ENCODE results near the gene ST3GAL6.
"Not testable (repeated sequence)": the region's sequence is repeated elsewhere in the genome, so short reads cannot be mapped to it uniquely, and the experiment has no call there.

ST3GAL6 gene

GRCh38 chr3:98799479-98799878, 36.3 kb downstream of the ST3GAL6 start:
- no peak for DNase-seq

DNA sequence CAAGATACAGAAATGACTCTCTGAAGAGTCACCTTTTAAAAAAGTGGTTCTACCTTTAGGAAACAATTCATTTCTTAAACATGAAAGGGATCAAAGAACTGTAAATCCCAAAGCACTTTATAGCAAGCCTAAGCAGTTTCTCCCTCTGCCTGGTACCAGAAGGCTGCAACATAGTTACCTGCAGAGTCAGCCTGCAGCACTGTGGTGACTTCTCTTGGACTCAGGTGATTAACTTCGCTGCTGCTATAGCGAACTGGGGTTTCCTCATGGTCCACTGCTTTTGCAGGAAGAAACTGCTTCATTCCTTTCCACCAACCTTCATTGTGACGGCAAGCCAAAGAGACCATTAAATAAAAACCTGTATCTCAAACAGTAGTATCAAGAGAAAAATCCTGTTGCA, 37.3 kb downstream of the ST3GAL6 start:
- DNase-seq, result no peak

GRCh38 chr3:98801043-98801747, 38.1 kb downstream of the ST3GAL6 start:
- no peak for DNase-seq

- no peak for DNase-seq
Observed at GRCh38 chr3:98805571-98805970, 42.4 kb downstream of the ST3GAL6 start.

- no peak for DNase-seq
Observed at GRCh38 chr3:98806521-98806920, 43.4 kb downstream of the ST3GAL6 start.

- no peak for DNase-seq
Observed at GRCh38 chr3:98807011-98807410, 43.9 kb downstream of the ST3GAL6 start.

GRCh38 chr3:98807561-98807960, 44.4 kb downstream of the ST3GAL6 start:
- no peak for DNase-seq

- no peak for DNase-seq
Observed at GRCh38 chr3:98808071-98808470, 44.9 kb downstream of the ST3GAL6 start.

- DNase-seq, result no peak
Observed at GRCh38 chr3:98809557-98809956, 46.4 kb downstream of the ST3GAL6 start.

GRCh38 chr3:98811048-98811447, 47.9 kb downstream of the ST3GAL6 start:
- DNase-seq, result no peak

DNA sequence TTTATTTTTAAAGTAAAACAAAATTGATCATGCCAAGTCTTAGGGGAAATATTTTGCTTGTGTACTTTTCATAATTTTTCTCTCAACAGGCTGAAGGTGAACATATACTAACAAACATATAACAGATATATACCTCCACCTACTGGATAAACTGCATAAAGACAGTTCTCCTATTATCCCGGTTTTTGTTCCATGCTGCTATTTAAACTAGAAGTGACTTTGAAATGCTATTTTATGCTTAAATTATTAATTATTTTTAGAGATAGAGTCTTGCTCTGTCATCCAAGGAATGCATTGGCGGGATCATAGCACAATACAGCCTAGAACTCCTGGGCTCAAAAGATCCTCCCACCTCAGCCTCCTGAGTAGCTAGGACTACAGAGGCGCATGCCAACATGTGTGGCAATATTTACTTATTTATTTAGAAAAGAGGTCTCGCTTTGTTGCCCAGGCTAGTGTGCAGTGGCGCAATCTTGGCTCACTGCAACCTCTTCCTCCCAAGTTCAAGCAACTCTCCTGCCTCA, 49.8 kb downstream of the ST3GAL6 start:
- DNase-seq, result no peak

DNA sequence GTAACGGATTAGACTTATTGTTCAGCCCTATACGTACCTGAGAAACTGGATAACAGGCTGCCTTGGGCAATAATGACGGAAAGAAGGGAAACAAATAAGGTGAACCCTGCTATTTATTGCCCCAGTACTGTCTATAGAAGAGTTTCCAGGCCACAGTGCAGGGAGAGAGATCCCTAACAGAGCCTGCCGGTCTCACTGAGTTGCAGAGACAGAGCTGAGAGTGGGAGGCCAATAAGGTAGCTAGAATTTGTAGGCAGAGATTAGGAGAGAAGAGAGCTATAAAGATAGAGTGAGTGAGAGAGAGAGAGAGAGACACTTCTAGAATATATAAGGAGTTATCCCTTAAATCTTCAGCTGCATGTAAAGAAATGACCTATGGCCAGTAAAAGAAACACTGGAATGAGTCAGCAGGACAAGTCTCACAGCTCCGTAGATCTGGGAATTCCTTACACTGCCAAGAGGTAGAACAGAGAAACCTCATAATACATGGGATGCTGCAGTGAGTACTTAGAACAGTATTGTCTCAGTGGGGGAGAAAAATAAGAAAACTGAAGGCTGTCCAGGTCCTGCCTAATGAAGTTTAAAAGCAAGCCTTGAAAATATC, 51.8 kb downstream of the ST3GAL6 start:
- DNase-seq, result no peak

DNA sequence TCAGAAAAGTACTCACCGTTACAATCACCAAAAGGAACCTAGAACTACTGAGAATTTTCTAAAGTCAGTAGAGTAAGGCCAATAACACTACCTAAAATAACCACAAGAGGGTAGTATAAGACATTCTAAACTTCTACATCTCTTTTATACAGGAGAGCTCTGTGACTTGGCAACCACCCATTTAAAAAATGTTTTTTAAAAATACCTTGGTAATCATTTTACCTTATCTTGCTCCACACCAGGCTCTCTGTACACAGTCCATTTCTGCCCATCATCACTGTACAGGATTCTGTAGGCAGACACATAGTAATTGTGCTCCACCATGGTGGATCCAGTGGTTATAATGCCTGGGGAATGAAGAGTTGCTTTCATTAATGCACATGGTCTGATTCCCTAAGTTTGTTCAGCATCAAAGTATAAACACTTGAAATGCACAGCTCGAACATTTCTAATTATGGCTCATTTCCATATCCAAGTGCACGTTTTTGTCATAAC, 54.5 kb downstream of the ST3GAL6 start:
- DNase-seq, result no peak

- no peak for DNase-seq
Observed at GRCh38 chr3:98821063-98821462, 57.9 kb downstream of the ST3GAL6 start.

DNA sequence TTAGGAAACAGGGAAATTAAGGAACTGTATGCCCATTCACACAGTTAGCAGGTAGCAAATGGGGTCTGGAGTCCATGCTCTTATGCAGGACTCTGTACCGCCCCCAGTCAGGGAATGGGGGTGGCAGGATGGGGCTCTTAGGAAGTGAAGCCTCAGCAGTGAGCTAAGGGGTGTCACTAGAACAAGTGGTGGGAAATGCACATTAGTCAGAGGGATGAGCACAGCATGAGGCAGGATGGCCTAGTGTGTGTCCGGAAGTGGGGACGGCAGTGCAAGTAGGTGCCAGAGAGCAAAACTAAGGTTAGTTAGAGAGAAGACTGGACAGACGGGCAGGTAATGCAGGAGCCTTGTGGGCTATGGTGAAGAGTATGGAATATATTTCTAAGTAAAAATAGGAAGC, 60.7 kb downstream of the ST3GAL6 start:
- DNase-seq, result no peak

DNA sequence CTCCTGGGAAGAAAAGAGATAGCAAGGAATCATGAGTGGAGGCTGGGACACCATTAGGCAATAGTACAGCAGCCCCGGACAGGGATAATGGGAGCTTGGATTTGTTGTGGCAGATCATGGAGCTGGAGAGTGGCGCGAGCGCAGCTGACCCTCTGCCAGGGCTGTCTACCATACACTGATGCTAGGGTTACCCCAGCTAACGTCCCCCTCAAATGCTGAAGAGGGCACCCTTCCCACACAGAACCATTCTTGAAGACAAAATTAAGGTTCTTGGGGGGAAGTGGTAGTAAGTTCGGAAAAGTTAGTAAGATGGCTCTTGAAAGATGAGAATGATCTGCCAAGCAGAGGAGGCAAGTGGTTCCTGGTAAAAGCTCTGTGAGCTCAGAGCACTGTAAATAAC, 61.1 kb downstream of the ST3GAL6 start:
- no peak for DNase-seq

DNA sequence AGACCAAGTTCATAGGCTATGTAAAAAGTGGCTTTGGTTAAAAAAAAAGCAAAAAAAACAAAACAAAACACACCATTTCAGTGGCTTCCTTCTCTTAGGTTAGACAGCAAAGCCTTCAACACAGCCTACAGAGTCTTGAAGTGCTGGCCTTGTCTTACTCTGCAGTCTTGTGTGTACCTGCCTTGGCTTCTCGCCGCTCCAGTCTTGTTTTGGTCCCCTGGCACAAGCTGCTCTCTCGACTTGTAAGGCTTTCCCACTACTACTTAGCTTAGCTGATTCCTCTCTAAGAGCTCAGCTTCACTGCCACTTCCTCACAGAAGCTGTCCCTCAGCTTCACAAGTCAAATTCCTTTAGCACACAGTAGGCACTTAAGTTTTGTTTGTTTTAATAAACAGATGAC, 63.0 kb downstream of the ST3GAL6 start:
- DNase-seq, result no peak

- DNase-seq, result no peak
Observed at GRCh38 chr3:98827221-98827920, 64.2 kb downstream of the ST3GAL6 start.

DNA sequence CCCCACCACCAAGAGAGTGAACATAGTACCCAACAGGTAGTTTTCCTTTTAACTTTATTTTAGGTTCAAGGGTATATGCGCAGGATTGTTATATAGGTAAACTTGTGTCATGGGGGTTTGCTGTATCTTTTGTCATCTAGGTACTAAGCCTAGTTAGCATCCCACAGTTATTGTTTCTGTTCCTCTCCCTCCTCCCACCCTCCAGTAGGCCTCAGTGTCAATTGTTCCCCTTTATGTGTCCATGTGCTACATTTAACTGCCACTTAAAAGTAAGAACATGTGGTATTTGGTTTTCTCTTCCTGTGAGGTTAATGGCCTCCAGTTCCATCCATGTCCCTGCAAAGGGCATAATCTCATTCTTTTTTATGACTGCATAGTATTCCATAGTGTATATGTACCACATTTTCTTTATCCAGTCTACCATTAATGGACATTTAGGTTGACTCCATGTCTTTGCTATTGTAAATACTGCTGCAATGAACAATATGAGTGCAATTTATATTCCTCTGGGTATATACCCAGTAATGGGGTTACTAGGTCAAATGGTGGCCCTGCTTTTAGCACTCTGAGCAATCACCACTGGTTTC, 66.2 kb downstream of the ST3GAL6 start:
- no peak for DNase-seq

DNA sequence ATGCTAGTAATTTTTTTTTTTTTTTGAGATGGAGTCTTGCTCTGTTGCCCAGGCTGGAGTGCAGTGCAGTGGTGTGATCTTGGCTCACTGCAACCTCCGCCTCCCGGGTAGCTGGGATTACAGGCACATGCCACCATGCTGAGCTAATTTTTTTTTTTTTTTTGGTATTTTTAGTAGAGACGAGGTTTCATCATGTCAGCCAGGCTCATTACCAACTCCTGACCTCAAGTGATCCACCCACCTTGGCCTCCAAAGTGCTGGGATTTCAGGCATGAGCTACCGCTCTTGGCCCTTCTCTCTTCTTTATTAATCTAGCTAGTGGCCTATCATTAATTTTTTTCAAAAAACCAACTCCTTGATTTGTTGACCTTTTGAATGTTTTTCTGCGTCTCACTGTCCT, 67.9 kb downstream of the ST3GAL6 start:
- DNase-seq, result not testable (repeated sequence)

DNA sequence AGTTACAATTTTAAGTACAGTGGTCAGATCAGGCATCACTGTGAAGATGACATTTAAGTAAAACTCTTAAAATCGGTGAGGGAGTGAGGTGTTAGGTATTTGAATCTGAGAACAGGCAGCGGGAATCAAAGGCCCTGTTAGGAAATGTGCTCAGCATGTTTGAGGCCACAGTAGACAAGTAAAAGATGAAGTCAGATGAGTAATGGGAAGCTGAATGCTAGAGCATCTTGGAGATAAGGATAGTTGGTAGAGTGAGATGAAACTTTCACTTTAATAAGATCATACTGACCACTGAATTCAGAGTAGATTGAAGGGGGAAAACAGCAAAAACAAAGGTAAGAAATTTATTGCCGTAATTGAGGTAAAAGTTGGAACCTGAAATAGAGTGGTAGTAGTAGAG, 76.7 kb downstream of the ST3GAL6 start:
- no peak for DNase-seq

Measured in amygdala (tissue), 56 donors.